HL-60/S4 (cell line): ENCODE results near the gene HRH1.
"Not testable (repeated sequence)": the region's sequence is repeated elsewhere in the genome, so short reads cannot be mapped to it uniquely, and the experiment has no call there.

ENCODE experiments used
- in situ Hi-C: fragments of 300-500 bp; cut with MboI; formaldehyde crosslinking; loops from 2 replicates; pipeline ENCODE4 v1.14.3; 2022; ENCODE audit warnings: low sequenced_read_pairs

The HRH1 gene

DNA sequence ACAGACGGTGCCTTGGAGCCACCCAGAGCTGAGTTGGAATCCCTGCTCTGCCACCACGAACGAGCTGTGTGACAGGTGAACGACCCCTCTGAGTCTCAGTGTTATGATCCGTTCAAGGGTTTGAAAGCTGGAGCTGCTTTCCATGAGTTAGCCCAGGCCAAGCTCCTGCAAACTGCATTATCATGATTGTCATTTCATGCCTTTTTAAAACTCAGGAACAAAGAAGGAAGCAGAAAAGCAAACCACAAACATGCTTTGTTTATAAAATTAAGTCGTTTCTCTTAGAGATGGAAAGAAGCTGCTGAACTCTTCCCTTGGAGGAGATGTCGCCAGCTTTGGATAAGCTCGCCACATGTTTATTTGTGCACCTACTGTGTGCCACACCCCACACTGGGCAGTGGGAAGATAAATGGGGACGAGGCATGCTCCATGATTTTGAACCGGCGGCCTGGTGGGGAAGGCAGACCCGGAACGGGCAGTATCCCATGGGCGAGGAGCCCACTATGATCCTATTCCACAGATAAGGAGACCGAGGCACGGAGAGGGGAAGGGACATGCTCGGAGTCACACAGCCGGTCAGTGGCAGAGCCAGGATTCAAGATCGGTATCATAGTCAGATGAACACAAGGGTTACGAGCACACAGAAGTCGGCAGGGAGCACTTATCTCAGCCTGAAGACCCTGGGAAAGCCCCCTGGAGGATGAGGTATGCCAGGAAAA lies 15.9 kb downstream of the HRH1 start:
- in situ Hi-C loops, result no loop called here

DNA sequence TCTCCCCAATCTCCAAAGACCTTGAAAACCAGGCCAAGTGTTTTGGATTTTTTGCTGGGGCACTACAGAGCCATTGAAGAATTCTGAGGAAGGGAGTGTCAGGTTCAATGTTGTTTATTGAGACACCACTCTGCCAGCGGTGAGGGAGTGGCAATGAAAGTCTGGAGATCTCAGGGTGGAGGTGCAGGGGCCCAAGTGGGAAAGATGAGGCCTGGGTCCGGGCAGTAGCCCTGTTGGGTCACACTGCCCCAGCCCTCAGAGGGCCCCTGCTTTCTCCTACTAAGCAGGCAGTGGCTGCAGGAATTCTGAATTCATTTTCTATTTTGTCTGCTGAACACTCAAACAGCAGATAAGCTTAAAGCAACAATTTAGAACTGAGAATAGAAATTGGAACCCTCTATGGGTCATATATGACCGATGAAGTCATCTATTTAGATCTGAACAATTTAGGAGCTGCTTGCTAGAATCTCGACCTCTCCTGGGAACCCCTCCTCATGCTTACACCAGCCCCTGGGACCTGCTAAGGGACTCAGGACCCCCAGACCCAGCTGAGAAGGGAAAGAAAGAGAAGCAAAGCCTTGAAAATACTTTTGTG lies 17.9 kb downstream of the HRH1 start:
- in situ Hi-C loops, result no loop called here

DNA sequence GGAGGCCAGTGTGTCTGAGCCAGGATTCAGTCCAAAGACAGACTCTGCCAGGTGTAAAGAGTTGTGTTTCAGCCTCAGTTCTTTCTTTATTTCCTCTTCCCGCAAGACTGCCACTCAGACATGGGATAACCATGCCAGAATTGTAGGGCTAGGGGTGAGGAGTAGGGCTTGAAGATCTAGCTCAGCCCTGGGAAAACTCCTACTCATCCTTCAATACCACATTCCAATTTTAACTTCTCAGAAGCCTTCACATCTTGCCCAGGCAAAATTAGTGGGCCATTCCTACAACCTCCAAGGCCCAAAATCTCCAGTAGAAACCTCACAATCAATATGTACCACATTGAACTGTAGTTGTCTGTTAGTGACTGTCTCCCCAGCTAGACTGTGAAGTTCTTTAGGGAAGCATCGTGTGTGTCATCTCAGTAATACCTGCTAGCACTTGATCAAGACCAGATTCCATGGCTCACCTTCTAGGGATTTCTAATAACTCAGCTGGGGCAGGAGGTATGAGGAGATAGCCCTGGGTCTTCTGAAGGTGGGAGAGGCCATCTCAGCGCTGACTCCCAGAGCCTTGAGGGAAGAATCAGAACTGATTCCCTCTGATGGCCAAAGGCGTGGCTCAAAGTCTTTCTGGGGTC lies 19.7 kb downstream of the HRH1 start:
- in situ Hi-C loops, result no loop called here

DNA sequence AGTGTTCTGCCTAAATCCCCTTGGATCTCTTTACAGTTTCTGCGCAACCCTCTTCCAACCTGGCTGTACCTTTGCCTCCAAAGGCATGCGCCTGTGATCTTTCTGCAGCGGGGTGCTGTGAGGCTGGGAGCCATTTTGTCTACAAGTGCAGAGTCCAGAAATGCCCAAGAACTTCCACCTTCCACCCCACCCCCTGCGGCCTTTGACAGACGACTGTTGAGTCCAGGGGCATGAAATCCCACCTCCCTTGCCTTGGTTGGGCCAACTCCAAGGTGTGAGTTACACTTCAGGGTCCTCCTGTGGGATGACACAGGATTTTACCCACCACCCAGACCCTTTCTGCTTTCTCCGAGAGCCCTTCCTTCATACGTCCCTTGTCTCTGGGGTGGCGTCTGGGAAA lies 24.1 kb downstream of the HRH1 start:
- in situ Hi-C loops, result no loop called here

DNA sequence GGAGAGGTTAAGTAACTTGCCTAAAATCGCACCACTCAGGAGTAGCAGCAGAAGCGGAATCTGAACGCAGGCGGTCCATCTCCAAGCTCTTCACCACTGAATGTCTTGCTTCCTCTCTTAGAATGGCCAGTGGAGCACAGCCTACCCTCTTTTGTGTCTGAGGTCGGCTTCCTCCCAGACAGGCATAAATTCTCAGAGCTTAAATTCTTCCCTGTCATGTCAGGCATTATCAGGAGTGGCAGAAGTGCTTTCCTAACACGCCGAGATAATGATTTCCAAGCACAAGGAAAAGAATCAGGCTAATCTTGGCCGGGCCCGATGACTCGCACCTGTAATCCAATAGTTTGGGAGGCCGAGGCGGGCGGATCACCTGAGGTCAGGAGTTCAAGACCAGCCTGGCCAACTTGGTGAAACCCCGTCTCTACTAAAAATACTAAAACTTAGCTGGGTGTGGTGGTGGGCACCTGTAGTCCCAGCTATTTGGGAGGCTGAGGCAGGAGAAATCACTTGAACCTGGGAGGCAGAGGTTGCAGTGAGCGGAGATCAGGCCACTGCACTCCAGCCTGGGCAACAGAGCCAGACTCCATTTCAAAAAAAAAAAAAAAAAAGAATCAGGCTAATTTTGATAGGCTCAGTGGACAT lies 30.2 kb downstream of the HRH1 start:
- in situ Hi-C loops, result not testable (repeated sequence)

DNA sequence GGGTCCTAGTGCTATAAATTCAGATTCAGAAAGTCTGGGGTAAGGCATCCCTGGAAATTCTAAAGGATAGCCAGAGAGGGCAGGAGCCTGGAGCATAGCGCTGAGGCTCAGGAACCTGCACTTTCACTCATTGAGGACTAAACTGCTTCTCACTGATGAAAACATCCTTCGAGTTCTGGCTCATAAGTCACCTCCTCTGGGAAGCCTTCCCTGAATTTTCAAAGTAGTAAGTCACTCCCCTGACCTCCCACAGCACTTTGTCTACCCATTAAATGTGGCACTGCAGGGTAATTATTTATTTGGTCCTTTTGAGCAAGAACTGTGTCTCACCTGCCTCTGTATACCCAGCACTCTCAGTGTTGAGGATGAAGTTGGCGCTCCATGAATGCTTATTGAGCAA lies 30.9 kb downstream of the HRH1 start:
- in situ Hi-C loops, result no loop called here

DNA sequence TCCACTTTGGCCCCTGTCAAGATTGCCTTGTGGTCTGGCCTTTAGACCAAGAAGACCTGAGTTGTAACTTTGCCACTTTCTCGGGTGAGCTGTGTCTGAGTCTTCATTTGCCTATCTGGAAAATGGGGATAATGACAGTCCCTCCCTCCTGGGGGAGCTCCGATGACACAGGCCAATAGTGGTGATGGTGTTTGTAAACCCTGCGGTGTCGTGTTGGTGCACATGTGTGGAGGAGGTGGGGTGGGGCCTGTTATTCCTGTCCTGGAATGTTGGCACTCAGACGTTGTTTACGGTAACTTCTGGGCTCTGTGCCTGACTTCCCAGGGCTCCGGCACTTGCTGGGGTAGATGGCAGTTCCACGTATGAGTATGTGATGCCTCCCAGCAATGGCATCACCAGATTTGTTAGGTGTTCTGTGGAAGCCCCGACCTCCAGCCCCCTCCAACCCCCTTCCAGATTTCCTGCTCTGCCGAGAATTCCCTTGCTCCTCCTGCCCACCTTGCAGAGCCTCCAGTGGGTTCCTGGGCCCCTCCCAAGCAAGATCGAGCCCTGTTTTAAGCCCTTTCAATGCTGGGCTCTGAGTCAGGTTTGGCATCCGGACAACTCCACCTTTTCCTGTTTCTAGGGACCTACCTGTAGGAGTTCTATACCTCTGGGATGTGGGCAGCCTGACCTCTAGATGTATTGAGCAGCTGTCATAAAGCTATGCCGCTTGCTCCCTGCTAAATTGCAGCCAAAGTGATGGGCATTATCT lies 31.4 kb downstream of the HRH1 start:
- in situ Hi-C loops, result no loop called here

DNA sequence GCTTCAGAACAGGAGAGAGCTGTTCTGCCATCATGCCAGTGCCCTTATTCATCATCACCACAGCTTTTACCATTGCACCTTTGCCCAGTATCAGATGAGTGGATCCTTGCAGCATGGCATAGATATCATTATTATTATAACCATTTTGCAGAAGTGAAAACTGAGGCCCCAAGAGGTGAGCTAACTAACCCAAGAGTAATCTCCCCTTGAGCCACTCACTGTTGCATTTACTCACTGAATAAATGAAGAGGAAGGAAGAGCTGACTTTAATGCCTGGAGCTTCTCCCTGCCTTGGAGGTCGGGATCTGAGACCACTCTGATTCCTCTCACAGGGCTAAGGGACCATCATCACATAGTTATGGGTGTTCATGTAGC lies 32.0 kb downstream of the HRH1 start:
- in situ Hi-C loops, result no loop called here

DNA sequence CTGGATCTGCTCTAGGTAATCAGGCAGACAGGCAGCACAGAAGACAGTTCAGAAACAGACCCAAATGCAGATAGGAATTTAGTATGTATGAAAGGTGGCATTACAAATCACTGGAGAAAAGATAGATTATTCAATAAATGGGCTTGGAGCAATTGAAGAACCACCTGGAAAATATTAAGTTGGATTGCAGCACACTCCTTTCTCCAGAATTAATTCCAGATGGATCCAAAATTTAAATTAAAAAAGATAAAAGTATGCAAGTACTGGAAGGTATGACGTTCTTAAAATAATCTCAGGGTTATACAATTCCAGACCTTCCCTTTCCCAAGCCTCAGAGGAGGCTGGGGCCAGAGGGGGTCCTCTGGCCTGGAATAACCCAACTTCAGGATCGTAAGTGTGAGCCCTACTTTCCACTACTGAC lies 32.5 kb downstream of the HRH1 start:
- in situ Hi-C loops, result no loop called here

DNA sequence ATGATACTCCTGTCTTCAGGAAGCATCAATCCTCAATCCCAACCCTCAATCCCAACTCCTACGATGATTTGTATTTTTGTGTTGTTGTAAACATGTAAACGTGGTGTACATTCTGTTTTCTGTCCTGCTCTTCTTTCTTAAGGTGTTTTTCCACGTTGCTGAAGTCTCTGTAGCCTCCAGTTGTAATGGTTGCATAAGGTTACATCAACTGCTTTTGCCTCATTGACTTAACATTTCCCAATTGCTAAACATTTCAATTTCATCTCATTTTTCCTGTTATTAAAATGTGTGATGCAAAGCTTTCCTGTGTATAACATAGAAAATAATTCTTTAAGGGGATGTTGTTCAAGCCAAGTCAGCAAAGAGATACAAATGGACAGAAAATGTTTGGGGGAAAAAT lies 33.4 kb downstream of the HRH1 start:
- in situ Hi-C loops, result no loop called here

DNA sequence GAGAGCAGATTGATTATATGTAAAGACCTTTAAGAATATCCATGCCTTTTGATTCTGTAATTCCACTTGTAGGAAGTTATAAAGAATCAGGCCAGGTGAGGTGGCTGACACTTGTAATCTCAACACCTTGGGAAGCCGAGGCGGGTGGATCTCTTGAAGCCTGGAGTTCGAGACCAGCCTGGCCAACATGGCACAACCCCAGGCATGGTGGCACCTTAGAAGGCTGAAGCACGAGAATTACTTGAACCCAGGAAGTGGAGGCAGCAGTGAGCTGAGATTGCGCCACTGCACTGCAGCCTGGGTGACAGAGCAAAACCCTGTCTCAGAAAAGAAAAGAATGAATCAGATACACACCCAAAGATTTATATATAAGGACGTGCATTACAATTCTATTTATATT lies 33.9 kb downstream of the HRH1 start:
- in situ Hi-C loops, result no loop called here

DNA sequence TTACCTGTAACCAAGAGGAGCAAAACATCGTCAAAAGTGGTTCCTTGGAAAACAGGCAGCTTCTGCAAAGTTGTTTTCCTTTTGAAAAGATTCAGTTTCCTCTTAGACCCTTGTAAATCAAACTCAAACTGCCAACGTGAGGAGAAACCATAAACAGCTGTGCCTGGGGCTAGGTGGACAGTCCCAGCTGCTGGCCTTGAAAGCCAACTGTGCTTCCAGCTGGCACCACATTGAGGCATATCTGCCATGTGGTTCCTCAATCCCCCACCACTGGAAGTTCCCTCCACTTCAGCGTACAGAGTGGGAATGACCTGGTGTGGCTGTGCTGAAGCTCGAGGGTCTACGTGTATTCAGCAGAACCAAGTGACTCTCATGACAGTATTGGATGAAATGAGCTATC lies 40.9 kb downstream of the HRH1 start:
- in situ Hi-C loops, result no loop called here

DNA sequence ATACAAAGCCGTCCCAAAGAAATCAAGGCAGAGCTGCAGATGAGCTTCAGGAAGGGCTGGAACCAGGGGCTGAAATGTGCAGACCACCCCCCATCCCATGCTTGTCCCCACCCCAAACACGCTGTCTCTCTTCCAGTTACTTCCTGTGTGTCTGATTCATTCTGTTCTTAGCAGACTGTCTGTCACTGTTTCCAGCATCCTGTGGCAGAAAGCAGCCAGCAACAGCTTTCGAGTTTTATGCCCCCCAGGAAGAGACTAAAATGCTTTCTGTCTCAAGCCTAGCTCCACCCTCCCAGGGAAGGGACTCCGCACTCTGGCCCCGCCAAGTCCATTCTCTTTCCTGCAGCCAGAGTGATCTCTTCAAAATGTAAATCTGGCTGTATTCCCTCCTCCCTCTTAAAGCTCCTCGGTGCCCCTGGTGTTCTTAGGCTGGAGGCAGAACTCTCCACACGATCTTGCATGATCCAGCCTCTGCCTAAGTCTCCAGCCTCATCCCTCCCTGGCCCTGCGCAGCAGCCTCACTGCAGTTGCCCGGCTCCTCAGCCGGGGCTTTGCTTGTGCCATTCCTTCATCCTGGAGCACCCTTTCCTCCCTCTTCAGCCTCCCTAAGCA lies 41.5 kb downstream of the HRH1 start:
- in situ Hi-C loops, result no loop called here

DNA sequence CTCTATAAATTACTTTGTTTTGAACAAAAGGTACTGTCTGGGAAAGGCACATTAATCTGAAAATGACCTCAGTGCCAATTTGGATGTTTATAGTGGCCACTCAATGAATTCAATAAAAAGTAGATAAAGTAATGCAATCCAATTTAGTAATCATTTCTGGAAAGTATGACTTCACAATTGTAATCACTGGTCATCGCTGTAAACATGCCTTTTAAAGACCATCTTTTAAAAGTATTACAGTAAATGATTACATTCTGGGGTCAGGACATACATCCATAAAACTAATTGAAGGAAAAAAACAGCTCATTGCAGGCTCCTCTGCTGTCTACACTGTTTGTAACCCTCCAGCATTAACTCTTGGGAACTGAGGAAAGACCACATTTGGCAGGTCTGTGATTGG lies 43.2 kb downstream of the HRH1 start:
- in situ Hi-C loops, result no loop called here

DNA sequence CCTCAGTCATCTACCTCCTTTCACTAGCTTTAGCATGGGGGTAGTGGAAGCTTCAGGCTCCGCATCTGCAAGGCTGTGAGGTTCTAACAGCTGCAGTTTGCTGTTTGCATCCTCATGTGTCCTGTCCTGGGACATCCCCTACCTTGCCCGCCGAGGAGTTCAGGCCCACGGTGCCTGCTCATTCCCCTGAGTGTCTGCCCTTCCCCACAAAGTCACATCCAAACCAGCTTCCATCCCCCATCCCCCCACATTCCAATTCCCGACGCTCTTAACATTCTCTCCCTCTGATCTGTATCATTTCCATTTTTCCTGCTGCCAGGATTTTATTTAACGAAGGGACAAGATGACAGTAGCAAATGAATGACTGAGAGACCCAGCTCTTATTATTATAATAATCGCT lies 43.8 kb downstream of the HRH1 start:
- in situ Hi-C loops, result no loop called here

DNA sequence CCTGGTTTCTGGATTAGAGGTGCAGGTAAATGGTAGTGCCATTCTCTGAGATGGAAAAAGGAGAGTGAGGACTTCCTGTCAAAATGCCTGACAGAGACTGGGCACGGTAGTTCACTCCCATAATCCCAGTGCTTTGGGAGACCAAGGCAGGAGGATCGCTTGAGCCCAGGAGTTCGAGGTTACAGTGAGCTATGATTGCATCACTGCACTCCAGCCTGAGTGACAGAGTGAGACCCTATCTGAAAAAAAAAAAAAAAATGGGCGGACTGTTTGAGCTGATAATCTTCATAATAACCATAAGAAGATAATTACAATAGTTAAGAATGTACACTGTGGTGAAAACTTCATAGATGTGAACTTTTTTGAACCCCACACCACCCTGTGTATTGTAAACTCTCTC lies 44.2 kb downstream of the HRH1 start:
- in situ Hi-C loops, result no loop called here

DNA sequence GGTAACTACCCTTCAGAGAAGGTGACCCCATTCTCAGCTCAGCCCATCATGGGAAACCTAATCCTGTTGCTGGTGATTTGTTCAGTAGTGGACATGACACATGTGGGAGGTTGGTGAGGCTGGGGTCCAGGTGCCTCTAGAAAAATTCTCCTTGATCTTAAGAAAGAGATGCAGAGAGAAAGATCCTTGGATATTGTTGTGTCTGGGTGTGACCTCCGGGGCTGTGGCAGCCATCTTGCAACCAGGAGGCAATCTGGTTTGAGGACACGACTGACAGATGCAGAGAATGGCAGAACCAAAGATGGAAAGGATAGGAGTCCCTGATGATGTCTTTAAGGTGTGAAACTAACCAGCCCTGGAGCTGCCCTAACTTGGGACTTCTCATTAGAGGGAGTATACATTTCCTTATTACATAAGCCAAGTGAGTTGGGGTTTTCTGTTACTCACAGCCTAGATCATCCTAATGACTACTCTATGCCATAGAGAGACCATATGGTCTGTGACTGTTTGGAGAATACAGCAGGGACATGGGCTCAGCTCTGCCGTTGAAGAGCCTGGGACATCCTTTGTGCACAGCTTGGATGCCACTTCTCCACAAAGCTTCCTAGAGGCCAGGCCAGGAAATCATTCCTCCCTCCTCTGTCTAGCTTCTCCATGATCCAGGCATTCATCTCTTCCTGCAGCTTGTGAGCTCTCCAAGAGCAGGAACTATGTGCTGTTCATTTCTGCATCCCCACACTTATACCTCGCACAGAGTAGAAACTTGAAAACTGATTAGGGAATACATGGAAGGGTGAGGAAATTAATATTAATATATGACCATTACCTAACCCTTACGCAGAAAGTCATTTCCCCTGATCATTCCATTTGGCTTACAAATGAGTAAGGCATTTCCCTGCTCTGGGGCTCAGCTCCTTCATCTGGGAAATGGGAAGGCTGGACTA lies 45.9 kb downstream of the HRH1 start:
- in situ Hi-C loops, result no loop called here

DNA sequence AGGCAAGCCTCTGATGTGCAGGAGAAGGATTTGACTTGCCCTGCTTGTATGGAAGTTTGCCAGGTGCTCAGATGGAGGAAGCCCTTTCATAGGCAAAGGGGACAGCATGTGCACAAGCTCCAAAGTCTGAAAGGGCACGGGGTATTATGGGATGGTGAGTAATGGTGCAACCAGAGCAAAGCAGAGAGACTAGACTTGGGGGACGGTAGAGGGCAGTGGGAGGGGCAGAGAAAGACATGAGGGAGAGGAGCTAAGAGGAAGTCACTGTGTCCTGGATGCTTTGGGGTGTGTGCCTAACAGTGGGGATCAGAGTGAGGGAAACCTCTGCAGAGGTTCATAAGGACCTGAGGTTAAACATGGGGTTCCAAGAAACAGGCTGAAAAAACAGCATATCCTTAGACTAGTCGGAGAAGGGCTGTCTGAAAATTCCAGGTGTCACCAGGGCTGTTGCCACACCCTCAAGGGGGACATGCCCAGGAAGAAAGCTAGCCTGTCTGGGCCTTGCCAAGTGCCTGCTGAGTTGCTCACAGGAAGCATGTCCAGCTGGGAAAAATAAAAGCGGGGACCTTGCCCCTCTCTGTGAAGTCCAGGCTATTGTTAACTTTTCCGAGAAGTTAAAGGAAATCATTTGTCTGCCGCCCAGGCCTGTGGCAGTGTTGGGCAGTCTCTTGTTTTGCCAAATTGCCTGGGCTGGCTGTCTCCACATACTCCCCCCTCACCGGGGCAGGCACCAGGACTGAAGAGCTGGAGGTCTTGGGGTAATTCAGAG lies 47.1 kb downstream of the HRH1 start:
- in situ Hi-C loops, result no loop called here

DNA sequence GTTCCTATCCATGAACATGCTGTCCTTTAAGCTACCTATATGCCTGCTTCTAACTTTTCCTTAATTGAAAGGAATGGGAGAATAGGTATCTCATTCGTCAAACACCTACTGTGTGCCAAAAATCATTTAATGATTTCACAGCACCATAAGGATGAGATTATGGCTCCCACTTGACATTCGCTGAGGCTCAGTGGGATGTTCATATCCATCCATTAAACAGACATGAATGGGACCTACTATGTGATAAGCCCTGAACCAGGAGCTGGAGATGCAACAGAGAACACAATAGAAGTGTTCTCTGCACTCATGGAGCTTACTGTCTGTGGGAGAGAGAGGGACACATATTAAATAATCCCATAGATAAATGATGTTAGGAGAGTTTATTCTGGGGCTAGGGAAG lies 49.7 kb downstream of the HRH1 start:
- in situ Hi-C loops, result no loop called here
